Keratinocyte (primary cell): Measurements from ENCODE around the gene KCNJ6. TPM values are rescaled to one million over a fixed set of nuclear protein-coding genes. Genes with fewer than 3 reads are reported as not detected.

Source experiments
- DNase-seq: peaks from one replicate; pipeline ENCODE4 v3.0.0-alpha.2; 2011; ENCODE audit warnings: low read depth, missing footprints, low spot score
- FAIRE-seq: peaks from 2 replicates; lab custom pipeline; 2011; peaks lifted over from hg19 to GRCh38; lab: Jason Lieb, UNC
- H2AFZ ChIP-seq: 2 replicates; pipeline ENCODE4 v1.6.0; 2012; ENCODE audit warnings: low read length, control low read depth, inconsistent platforms; ENCODE audit not compliant: control insufficient read depth
- H3K27ac ChIP-seq: 2 replicates; pipeline ENCODE4 v1.5.1; 2011; ENCODE audit warnings: low read length; ENCODE audit not compliant: control insufficient read depth, insufficient read depth
- H3K27me3 ChIP-seq: 3 replicates; pipeline ENCODE4 v1.6.0; 2011; ENCODE audit warnings: low read length; ENCODE audit not compliant: control insufficient read depth, insufficient read depth; ENCODE audit errors: extremely low read depth
- H3K36me3 ChIP-seq, 2 experiments: 2 replicates in 1 of 2; 3 replicates in 1 of 2; pipeline ENCODE4 v1.5.1; 2011; ENCODE audit warnings: low read length in 2 of 2, mild to moderate bottlenecking in 1 of 2; ENCODE audit not compliant: control insufficient read depth in 2 of 2, insufficient read depth in 2 of 2; ENCODE audit errors: extremely low read depth in 1 of 2
- H3K4me1 ChIP-seq: 3 replicates; pipeline ENCODE4 v1.5.1; 2011; ENCODE audit warnings: low read length; ENCODE audit not compliant: control insufficient read depth, insufficient read depth; ENCODE audit errors: extremely low read depth
- H3K4me2 ChIP-seq: 3 replicates; pipeline ENCODE4 v1.6.0; 2011; ENCODE audit warnings: low read depth, low read length; ENCODE audit not compliant: control insufficient read depth, insufficient read depth; ENCODE audit errors: extremely low read depth
- H3K4me3 ChIP-seq, 3 experiments: fragments of 200-600 bp in 1 of 3; sonication (generic) in 1 of 3; 2 replicates in 2 of 3; 3 replicates in 1 of 3; pipeline ENCODE4 v1.5.1; 2011 to 2016; ENCODE audit warnings: low read length in 3 of 3, mild to moderate bottlenecking in 3 of 3, control low read depth in 2 of 3, inconsistent platforms in 1 of 3, low read depth in 1 of 3, mixed read lengths in 1 of 3, mixed run types in 1 of 3, moderate library complexity in 1 of 3; ENCODE audit not compliant: control insufficient read depth in 2 of 3, insufficient read depth in 2 of 3; ENCODE audit errors: extremely low read depth in 1 of 3
- H3K79me2 ChIP-seq: 2 replicates; pipeline ENCODE4 v1.6.0; 2012; ENCODE audit warnings: low read length; ENCODE audit not compliant: control insufficient read depth, insufficient read depth
- H3K9ac ChIP-seq: 3 replicates; pipeline ENCODE4 v1.6.0; 2011; ENCODE audit warnings: low read length; ENCODE audit not compliant: control insufficient read depth, insufficient read depth; ENCODE audit errors: extremely low read depth
- H3K9me1 ChIP-seq: 3 replicates; pipeline ENCODE4 v1.6.0; 2011; ENCODE audit warnings: low read length; ENCODE audit not compliant: control insufficient read depth, insufficient read depth; ENCODE audit errors: extremely low read depth
- H3K9me3 ChIP-seq: 2 replicates; pipeline ENCODE4 v1.5.1; 2012; ENCODE audit warnings: low read depth, low read length; ENCODE audit not compliant: control insufficient read depth
- H4K20me1 ChIP-seq: 3 replicates; pipeline ENCODE4 v1.6.0; 2011; ENCODE audit warnings: low read length; ENCODE audit not compliant: control insufficient read depth, insufficient read depth; ENCODE audit errors: extremely low read depth
- CTCF ChIP-seq, 3 experiments: IDR thresholded peaks in 1 of 3; conservative IDR thresholded peaks in 1 of 3; optimal IDR thresholded peaks in 1 of 3; 2 replicates in 2 of 3; 3 replicates in 1 of 3; pipeline versions ENCODE3 to v1.5.1; 2011; ENCODE audit warnings: low read length in 3 of 3, mild to moderate bottlenecking in 3 of 3, moderate library complexity in 2 of 3, control low read depth in 1 of 3, inconsistent platforms in 1 of 3; ENCODE audit not compliant: insufficient read depth in 2 of 3; ENCODE audit errors: extremely low read depth in 1 of 3
- EZH2 ChIP-seq: IDR thresholded peaks from one replicate; pipeline ENCODE4 v1.6.1; 2012; ENCODE audit warnings: inconsistent platforms, mild to moderate bottlenecking, low read length, moderate library complexity
- dilution Hi-C: fragments of 300-500 bp; cut with MboI; formaldehyde crosslinking; loops from one replicate; pipeline ENCODE4 v1.7.0; 2020; ENCODE audit warnings: low sequenced_read_pairs; ENCODE audit not compliant: extremely low pct_ligation_motif_present
- polyA plus RNA-seq, 5 experiments: library from polyadenylated mRNA; depleted of rRNA in 3 of 5; stranded (reverse) in 3 of 5; stranded (forward) in 1 of 5; unstranded in 1 of 5; fragments of >200 nt; gene quantifications; 1 replicate in 1 of 5; 2 replicates in 3 of 5; 3 replicates in 1 of 5; pipeline versions ENCODE4 v1.2.1 to v1.2.3, GENCODE V29; 2011 to 2012; ENCODE audit warnings: missing spikeins in 2 of 5, low read depth in 1 of 5, low replicate concordance in 1 of 5

KCNJ6 gene
- polyA plus RNA-seq, 1 donor (not counting 4 experiments of a cell fraction or from before 2014, with no cell fraction given): not detected

DNA sequence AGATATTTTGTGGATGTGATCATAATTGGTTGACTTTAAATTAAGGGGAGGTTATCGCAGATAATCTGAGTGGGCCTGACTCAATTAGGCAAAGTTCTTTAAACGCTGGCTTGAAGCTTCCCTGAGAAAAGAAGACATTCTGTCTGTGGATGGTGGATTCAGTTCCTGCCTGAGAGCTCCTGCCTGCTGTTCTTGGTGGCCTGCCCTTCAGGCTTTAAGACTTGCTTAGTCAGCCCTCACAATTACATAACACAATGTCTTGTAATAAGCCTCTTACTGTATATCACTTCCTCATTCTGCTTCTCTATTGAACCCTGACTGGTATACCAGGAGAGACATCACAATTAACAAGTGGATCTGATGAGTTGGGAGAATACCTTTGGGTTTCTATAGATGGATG, 50.2 kb downstream of the KCNJ6 start:
- no peaks in the 10 kb centered on the region for H3K36me3 ChIP-seq
- FAIRE-seq (no peak), DNase-seq (no peak)
- H3K9me3 ChIP-seq: no peaks in the 10 kb centered on the region
- H3K4me1 ChIP-seq: peaks cover 16% of the 10 kb centered on the region
- H3K79me2 ChIP-seq: no peaks in the 10 kb centered on the region
- no peak for TF ChIP-seq CTCF (optimal IDR thresholded peaks at IDR 0.05 in 1 of 3, IDR thresholded peaks at IDR 0.05 in 1 of 3, conservative IDR thresholded peaks at IDR 0.05 in 1 of 3; ENCODE audit: extremely low read depth in 1 of 3, insufficient read depth in 2 of 3, low read length in 3 of 3)
- TF ChIP-seq EZH2: no peak
- no peak overlapping the region for H2AFZ ChIP-seq
- dilution Hi-C loops: no loop called here
- no peaks in the 10 kb centered on the region for H4K20me1 ChIP-seq
- no peak overlapping the region for H3K4me3 ChIP-seq
- no peak overlapping the region for H3K27ac ChIP-seq
- H3K27me3 ChIP-seq: no peaks in the 10 kb centered on the region
- no peak overlapping the region for H3K9ac ChIP-seq
- H3K9me1 ChIP-seq: no peaks in the 10 kb centered on the region
- H3K4me2 ChIP-seq: no peak overlapping the region

DNA sequence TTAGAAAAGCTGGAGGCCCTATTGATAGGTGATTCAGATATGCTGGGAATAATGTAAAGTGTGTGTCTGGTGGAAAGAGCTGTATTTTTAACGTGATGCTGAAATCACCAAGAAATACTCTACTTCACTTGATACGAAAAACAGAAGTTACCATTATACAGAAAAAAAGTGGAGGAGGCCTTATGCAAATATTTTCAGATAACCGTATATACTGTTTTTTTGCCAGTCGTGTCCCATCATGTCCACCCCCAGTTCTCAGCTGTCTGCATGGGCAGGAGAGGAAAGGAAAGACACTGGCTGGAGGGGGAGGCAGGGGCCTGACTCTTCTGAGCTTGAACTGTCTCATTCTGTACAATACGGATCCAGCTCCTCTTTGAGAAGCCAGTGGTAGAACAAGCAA, 51.1 kb downstream of the KCNJ6 start:
- no peak overlapping the region for H3K4me2 ChIP-seq
- dilution Hi-C loops: no loop called here

More for the DNA sequence above, 51.1 kb downstream of the KCNJ6 start:
- no peaks in the 10 kb centered on the region for H3K9me3 ChIP-seq
- no peak overlapping the region for H3K27ac ChIP-seq
- H3K4me1 ChIP-seq: peaks cover 14% of the 10 kb centered on the region
- H3K27me3 ChIP-seq: no peaks in the 10 kb centered on the region
- H3K9ac ChIP-seq: no peak overlapping the region
- H3K9me1 ChIP-seq: no peaks in the 10 kb centered on the region
- no peaks in the 10 kb centered on the region for H3K79me2 ChIP-seq
- no peaks in the 10 kb centered on the region for H4K20me1 ChIP-seq
- DNase-seq: no peak
- no peak overlapping the region for H3K4me3 ChIP-seq
- no peaks in the 10 kb centered on the region for H3K36me3 ChIP-seq
- TF ChIP-seq CTCF (optimal IDR thresholded peaks at IDR 0.05 in 1 of 3, IDR thresholded peaks at IDR 0.05 in 1 of 3, conservative IDR thresholded peaks at IDR 0.05 in 1 of 3; ENCODE audit: extremely low read depth in 1 of 3, insufficient read depth in 2 of 3, low read length in 3 of 3) (no peak), EZH2 (no peak)
- no peak overlapping the region for H2AFZ ChIP-seq
- no peak for FAIRE-seq
